Ishikawa (cell line): ENCODE measurements around the gene TMEM86A.

ENCODE experiments used
- CEBPB ChIP-seq: IDR thresholded peaks from 2 replicates; pipeline ENCODE4 v1.6.1; 2012
- CREB1 ChIP-seq: IDR thresholded peaks from 2 replicates; pipeline ENCODE4 v1.6.1; 2012; ENCODE audit warnings: low read depth
- EGR1 ChIP-seq: IDR thresholded peaks from 2 replicates; pipeline ENCODE4 v1.6.1; 2012
- EP300 ChIP-seq: IDR thresholded peaks from 2 replicates; pipeline ENCODE4 v1.6.1; 2012; ENCODE audit warnings: borderline replicate concordance
- FOXM1 ChIP-seq: IDR thresholded peaks from 2 replicates; pipeline ENCODE4 v1.6.1; 2012; ENCODE audit warnings: low read depth, borderline replicate concordance
- MAX ChIP-seq: IDR thresholded peaks from 2 replicates; pipeline ENCODE4 v1.6.1; 2012
- NFIC ChIP-seq: IDR thresholded peaks from 2 replicates; pipeline ENCODE4 v1.6.1; 2012
- RAD21 ChIP-seq: IDR thresholded peaks from 2 replicates; pipeline ENCODE4 v1.6.1; 2012; ENCODE audit warnings: low read depth
- REST ChIP-seq: IDR thresholded peaks from 2 replicates; pipeline ENCODE4 v1.6.1; 2012; ENCODE audit warnings: low read depth, mild to moderate bottlenecking
- TAF1 ChIP-seq: IDR thresholded peaks from 2 replicates; pipeline ENCODE4 v1.6.1; 2012; ENCODE audit warnings: low read depth, mild to moderate bottlenecking
- TCF12 ChIP-seq: IDR thresholded peaks from 2 replicates; pipeline ENCODE4 v1.6.1; 2012; ENCODE audit warnings: low read depth
- TEAD4 ChIP-seq: IDR thresholded peaks from 2 replicates; pipeline ENCODE4 v1.6.1; 2012
- YY1 ChIP-seq: IDR thresholded peaks from 2 replicates; pipeline ENCODE4 v1.6.1; 2012; ENCODE audit warnings: low read depth
- ZBTB7A ChIP-seq: IDR thresholded peaks from 2 replicates; pipeline ENCODE4 v1.6.1; 2012; ENCODE audit warnings: low read depth
- TF ChIP-seq, protein P1 (sequence below): IDR thresholded peaks from 2 replicates; pipeline ENCODE4 v1.6.1; 2012

TMEM86A gene

GRCh38 chr11:18677560-18677959 lies 21.0 kb upstream of the TMEM86A start:
- TF ChIP-seq TCF12 = no peak
- TF ChIP-seq TEAD4 = no peak
- no peak for TF ChIP-seq RAD21
- TF ChIP-seq, protein P1, sequence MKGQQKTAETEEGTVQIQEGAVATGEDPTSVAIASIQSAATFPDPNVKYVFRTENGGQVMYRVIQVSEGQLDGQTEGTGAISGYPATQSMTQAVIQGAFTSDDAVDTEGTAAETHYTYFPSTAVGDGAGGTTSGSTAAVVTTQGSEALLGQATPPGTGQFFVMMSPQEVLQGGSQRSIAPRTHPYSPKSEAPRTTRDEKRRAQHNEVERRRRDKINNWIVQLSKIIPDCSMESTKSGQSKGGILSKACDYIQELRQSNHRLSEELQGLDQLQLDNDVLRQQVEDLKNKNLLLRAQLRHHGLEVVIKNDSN = no peak
- no peak for TF ChIP-seq CREB1
- TF ChIP-seq EGR1 = no peak
- no peak for TF ChIP-seq NFIC

GRCh38 chr11:18682466-18682865 lies 16.1 kb upstream of the TMEM86A start:
- no peak for TF ChIP-seq TEAD4
- no peak for TF ChIP-seq TAF1
- no peak for TF ChIP-seq ZBTB7A
- no peak for TF ChIP-seq CREB1
- TF ChIP-seq TCF12 = no peak
- no peak for TF ChIP-seq EP300
- TF ChIP-seq RAD21 = no peak

DNA sequence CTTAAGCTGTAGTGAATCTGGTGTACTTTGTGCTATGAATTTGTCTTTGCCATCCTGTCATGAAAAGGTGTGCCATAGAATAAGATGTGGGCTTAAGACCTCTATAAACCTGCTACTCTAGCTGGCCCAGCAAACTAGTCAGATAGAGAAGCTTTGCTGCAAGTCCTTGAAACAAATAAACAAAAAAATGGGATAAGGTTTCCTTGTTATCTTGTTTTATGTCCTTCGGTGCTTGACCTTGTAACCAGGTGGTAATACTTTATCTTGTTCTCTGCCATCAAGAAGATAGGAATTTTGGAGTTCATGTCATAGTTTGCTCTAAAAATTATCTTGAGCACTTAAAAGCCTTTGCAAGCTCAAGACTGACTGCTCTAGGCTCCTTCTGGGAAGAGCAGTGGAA lies 14.3 kb upstream of the TMEM86A start:
- no peak for TF ChIP-seq EGR1

DNA sequence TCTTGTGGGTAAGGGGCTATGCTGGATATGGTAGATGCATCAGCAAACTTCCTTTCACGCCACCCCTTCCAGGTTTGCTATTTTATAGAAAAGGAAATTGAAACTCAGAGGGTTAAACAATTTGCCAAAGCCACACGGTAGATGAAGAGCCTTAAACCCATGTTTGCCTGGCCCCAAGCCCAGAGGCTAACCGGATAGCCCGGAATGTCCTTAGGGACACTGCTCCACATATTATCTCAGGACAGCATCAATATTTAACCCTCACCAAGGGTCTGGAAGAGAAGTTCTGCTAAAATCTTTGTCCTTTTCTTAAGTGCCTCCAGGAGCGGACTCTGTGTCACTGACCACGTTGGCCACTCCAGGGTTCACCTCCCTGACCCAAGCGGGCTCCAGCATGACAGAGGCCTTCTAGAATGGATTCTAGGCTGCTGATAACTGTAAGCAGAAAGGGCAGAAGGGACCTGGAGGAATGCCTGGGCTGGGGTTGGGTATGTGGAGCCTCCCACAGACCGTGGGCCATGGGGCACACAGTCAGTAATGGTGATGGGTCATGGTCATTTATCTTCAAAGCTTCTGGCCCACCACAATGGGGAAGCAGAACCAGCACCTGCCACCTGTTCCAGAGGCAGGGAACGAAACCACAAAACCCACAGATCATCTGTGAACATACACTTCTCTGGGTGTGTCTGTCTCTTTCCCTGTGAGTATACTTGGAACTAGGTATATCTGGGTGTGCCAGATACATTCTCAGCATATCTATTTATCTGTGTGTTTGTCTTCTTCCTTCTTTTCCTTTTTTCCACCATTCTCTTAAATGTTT lies 5.4 kb upstream of the TMEM86A start:
- no peak for TF ChIP-seq MAX
- no peak for TF ChIP-seq NFIC
- TF ChIP-seq TAF1 = no peak
- TF ChIP-seq TCF12 = no peak
- TF ChIP-seq EP300 = no peak
- no peak for TF ChIP-seq CEBPB
- no peak for TF ChIP-seq TEAD4
- no peak for TF ChIP-seq RAD21
- no peak for TF ChIP-seq EGR1
- TF ChIP-seq YY1 = no peak
- no peak for TF ChIP-seq FOXM1
- TF ChIP-seq, protein P1 = no peak
- no peak for TF ChIP-seq ZBTB7A
- TF ChIP-seq CREB1 = no peak
- TF ChIP-seq REST = no peak

DNA sequence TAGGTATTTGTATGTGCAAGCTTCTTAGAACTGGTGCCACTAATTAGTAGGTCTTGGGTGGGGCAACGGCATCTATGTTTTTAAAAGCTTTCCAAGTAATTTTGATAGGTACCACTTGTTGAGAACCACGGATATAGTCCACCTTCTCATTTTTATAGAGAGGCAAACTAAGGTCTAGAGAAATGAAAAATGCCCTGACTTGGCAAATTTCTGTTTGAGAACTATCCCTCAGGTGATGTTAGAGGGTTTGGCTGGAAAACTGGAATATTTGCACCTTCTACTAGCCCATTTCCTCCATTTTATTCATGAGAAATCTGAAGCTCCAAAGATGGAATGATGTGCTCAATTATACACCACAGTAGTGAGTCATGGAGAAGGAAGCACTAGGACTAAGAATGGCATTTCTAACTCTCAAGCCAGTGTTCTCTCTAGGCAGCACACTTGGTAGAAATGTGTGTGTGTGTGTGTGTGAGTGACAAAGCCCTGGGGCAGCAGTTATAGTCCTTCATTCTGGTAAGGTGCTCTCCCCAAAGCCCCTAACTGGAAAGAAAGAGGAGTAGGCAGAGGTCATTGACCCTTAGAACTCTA lies 1.8 kb upstream of the TMEM86A start:
- TF ChIP-seq REST (no peak), RAD21 (no peak), TCF12 (no peak)

DNA sequence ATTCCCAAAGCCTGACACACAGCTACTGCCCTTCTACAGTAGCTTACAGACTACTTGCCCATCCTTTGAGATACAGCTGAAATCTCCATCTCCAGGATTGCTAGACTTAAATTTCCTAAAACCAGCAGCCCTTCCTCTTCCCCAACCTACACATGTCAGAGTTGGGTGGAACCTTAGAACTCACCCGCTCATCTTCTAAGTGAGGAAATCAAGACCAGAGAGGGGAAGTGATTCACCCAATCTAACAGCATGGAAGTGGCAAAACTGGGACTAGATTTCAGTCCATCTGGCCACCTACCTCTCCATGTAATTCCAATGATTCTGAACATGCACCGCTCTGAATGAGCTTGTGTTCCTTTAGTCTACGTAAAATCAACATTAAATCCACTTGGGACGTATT lies 1.0 kb upstream of the TMEM86A start:
- no peak for TF ChIP-seq MAX
- no peak for TF ChIP-seq TAF1
- no peak for TF ChIP-seq CREB1
- no peak for TF ChIP-seq FOXM1
- no peak for TF ChIP-seq EP300
- no peak for TF ChIP-seq EGR1
- no peak for TF ChIP-seq TCF12
- no peak for TF ChIP-seq YY1
- no peak for TF ChIP-seq REST
- TF ChIP-seq TEAD4 = no peak
- TF ChIP-seq, protein P1 = no peak
- no peak for TF ChIP-seq CEBPB
- TF ChIP-seq ZBTB7A = no peak
- TF ChIP-seq RAD21 = no peak
- TF ChIP-seq NFIC = no peak
